K562 (cell line): ENCODE measurements around the gene NET1. TPM values are rescaled to one million over a fixed set of nuclear protein-coding genes. Genes with fewer than 3 reads are reported as not detected.

ENCODE experiments used
- ATAC-seq: fragments of 200-7000 bp; cut with Tn5 transposase; 3 replicates; pipeline ENCODE4 v1.9.1; 2020; ENCODE audit warnings: moderate library complexity
- BruUV-seq: library from RNA; stranded (reverse); fragments of 400-500 nt; replicated peaks from 2 replicates; lab custom pipeline; 2021; lab: Mats Ljungman, UMichigan
- CTCF ChIA-PET: fragments of 300-600 bp; formaldehyde crosslinking; extraction: SDS; loops from one replicate; lab custom pipeline; 2021; ENCODE audit warnings: low intra/inter-chr PET ratio; lab: Yijun Ruan, JAX
- POLR2A ChIA-PET: fragments of 300-600, 350-650 bp; sonication (Branson Sonifier 250); formaldehyde crosslinking; extraction: SDS; loops from one replicate; lab custom pipeline; 2021; ENCODE audit warnings: antibody characterized with exemption, inconsistent platforms; lab: Yijun Ruan, JAX
- DNase-seq, 4 experiments: peaks; one replicate each; pipeline versions ENCODE4 v3.0.0 to v3.0.0-alpha.2; 2011 to 2018; ENCODE audit warnings: low spot score in 3 of 4, mixed read lengths in 3 of 4; ENCODE audit errors: extremely low read depth in 1 of 4
- FAIRE-seq: peaks from 2 replicates; lab custom pipeline; 2011; peaks lifted over from hg19 to GRCh38; lab: Jason Lieb, UNC
- H2AFZ ChIP-seq: 2 replicates; pipeline ENCODE4 v1.6.0; 2011; ENCODE audit warnings: low read depth, low read length, control low read depth, inconsistent platforms
- H3K27ac ChIP-seq: fragments of 200-600 bp; 3 replicates; pipeline ENCODE4 v1.8.0; 2011; ENCODE audit warnings: low read depth, mild to moderate bottlenecking, control low read depth, inconsistent platforms, low read length, moderate library complexity, mixed read lengths; ENCODE audit errors: extremely low read depth
- H3K27me3 ChIP-seq, 2 experiments: fragments of 300-600 bp in 1 of 2; 2 replicates in 1 of 2; 3 replicates in 1 of 2; pipeline versions ENCODE4 v1.6.0 to v1.8.0; 2011; ENCODE audit warnings: inconsistent platforms in 2 of 2, low read length in 2 of 2, mild to moderate bottlenecking in 1 of 2, mixed read lengths in 1 of 2, moderate library complexity in 1 of 2; ENCODE audit not compliant: control insufficient read depth in 2 of 2, insufficient read depth in 2 of 2
- H3K36me3 ChIP-seq: fragments of 300-600 bp; 3 replicates; pipeline ENCODE4 v1.8.0; 2011; ENCODE audit warnings: mild to moderate bottlenecking, low read length, inconsistent platforms; ENCODE audit not compliant: control insufficient read depth, insufficient read depth
- H3K4me1 ChIP-seq, 2 experiments: fragments of 200-600 bp in 1 of 2; replicated peaks in 1 of 2; 2 replicates in 1 of 2; 3 replicates in 1 of 2; pipeline versions ENCODE4 v1.5.1 to v1.8.0; 2011; ENCODE audit warnings: inconsistent platforms in 2 of 2, low read length in 2 of 2, mild to moderate bottlenecking in 1 of 2, mixed read lengths in 1 of 2, moderate library complexity in 1 of 2; ENCODE audit not compliant: control insufficient read depth in 2 of 2, insufficient read depth in 2 of 2
- H3K4me2 ChIP-seq: 2 replicates; pipeline ENCODE4 v1.6.1; 2011; ENCODE audit warnings: low read length, control low read depth, inconsistent platforms, mixed read lengths; ENCODE audit not compliant: insufficient read depth
- H3K4me3 ChIP-seq: fragments of 200-600 bp; sonication (generic), shearing (Covaris generic); 2 replicates; pipeline ENCODE4 v1.5.1; 2016; ENCODE audit warnings: control low read depth, inconsistent platforms
- H3K79me2 ChIP-seq: fragments of 200-600 bp; 3 replicates; pipeline ENCODE4 v1.8.0; 2011; ENCODE audit warnings: low read length, inconsistent platforms; ENCODE audit not compliant: control insufficient read depth, insufficient read depth
- H3K9ac ChIP-seq, 2 experiments: 2 replicates each; pipeline versions ENCODE4 v1.6.0 to v1.6.1; 2011; ENCODE audit warnings: low read depth in 2 of 2, low read length in 2 of 2, control low read depth in 1 of 2, inconsistent platforms in 1 of 2, mild to moderate bottlenecking in 1 of 2, mixed read lengths in 1 of 2; ENCODE audit not compliant: insufficient read depth in 1 of 2
- H3K9me1 ChIP-seq: one replicate; pipeline ENCODE4 v1.6.0; 2011; ENCODE audit warnings: inconsistent platforms, mild to moderate bottlenecking, low read length, moderate library complexity; ENCODE audit not compliant: control insufficient read depth, insufficient read depth
- H3K9me3 ChIP-seq: replicated peaks from 2 replicates; pipeline ENCODE4 v1.5.1; 2011; ENCODE audit warnings: low read depth, low read length, inconsistent platforms; ENCODE audit not compliant: control insufficient read depth, insufficient read depth
- H4K20me1 ChIP-seq: replicated peaks from 2 replicates; pipeline ENCODE4 v1.6.1; 2011; ENCODE audit warnings: low read length, inconsistent platforms, mixed read lengths; ENCODE audit not compliant: control insufficient read depth, insufficient read depth
- ASH1L ChIP-seq: fragments of 450-650 bp; IDR thresholded peaks from 2 replicates; pipeline ENCODE4 v1.6.1; 2018; ENCODE audit warnings: borderline replicate concordance, mild to moderate bottlenecking, low read depth; ENCODE audit not compliant: partially characterized antibody
- BRD9 ChIP-seq: fragments of 450-650 bp; IDR thresholded peaks from 2 replicates; pipeline ENCODE4 v1.6.1; 2018; ENCODE audit warnings: low read depth; ENCODE audit not compliant: partially characterized antibody
- FOXA3 ChIP-seq, 2 experiments: fragments of 450-650 bp in 1 of 2; sonication (generic) in 1 of 2; formaldehyde crosslinking; IDR thresholded peaks in 1 of 2; conservative IDR thresholded peaks in 1 of 2; 2 replicates each; pipeline versions ENCODE4 v1.4.0 to v1.8.0; 2020 to 2022; ENCODE audit warnings: mild to moderate bottlenecking in 2 of 2, missing genetic modification reagents in 1 of 2
- MAFG ChIP-seq: fragments of 450-650 bp; conservative IDR thresholded peaks from 2 replicates; pipeline ENCODE4 v1.6.1; 2016; ENCODE audit warnings: missing genetic modification characterization, missing compliant biosample characterization
- MCM2 ChIP-seq: fragments of 450-650 bp; IDR thresholded peaks from 2 replicates; pipeline ENCODE4 v1.6.1; 2017; ENCODE audit warnings: low read depth, mild to moderate bottlenecking
- NFRKB ChIP-seq: fragments of 450-650 bp; IDR thresholded peaks from 2 replicates; pipeline ENCODE4 v1.6.1; 2016; ENCODE audit warnings: low read depth
- SLC30A9 ChIP-seq: fragments of 250-450 bp; sonication (Bioruptor Pico); IDR thresholded peaks from 2 replicates; pipeline ENCODE4 v1.8.0; 2022; ENCODE audit warnings: mild to moderate bottlenecking, moderate library complexity
- SPI1 ChIP-seq: IDR thresholded peaks from 2 replicates; pipeline ENCODE4 v1.6.1; 2011; ENCODE audit warnings: low read depth, low read length, control low read depth, borderline replicate concordance
- SRSF1 ChIP-seq: fragments of 200-400 bp; formaldehyde crosslinking; IDR thresholded peaks from 2 replicates; pipeline ENCODE4 v1.6.1; 2017; ENCODE audit warnings: mild to moderate bottlenecking, low read depth, low read length, moderate library complexity
- TCF15 ChIP-seq: fragments of 250-450 bp; sonication (Bioruptor Pico); IDR thresholded peaks from 2 replicates; pipeline ENCODE4 v1.8.0; 2022; ENCODE audit warnings: moderate library complexity, mild to moderate bottlenecking, inconsistent platforms
- VEZF1 ChIP-seq: fragments of 200-800 bp; sonication (Bioruptor generic); IDR thresholded peaks from 2 replicates; pipeline ENCODE4 v1.6.1; 2017; ENCODE audit warnings: missing genetic modification characterization, missing compliant biosample characterization
- ZFPM2 ChIP-seq: fragments of 250-450 bp; sonication (Bioruptor Pico); IDR thresholded peaks from 2 replicates; pipeline ENCODE4 v1.5.1; 2022; ENCODE audit warnings: mild to moderate bottlenecking
- WGBS: fragments of 100-300 bp; shearing (Covaris generic); methylation state at CpG from one replicate; pipeline ENCODE4 v1.1.6; 2016; ENCODE audit warnings: low coverage, mixed read lengths; ENCODE audit not compliant: insufficient coverage; ENCODE audit errors: missing lambda C conversion rate; 5-methylcytosine and 5-hydroxymethylcytosine counted together
- in situ Hi-C: fragments of 300-500 bp; cut with MboI; formaldehyde crosslinking; loops from 4 replicates; pipeline ENCODE4 v1.15.0; 2018; ENCODE audit warnings: inconsistent platforms, mixed read lengths
- intact Hi-C: fragments of 100-400 bp; cut with micrococcal nuclease; formaldehyde crosslinking; loops from 2 replicates; pipeline ENCODE4 v1.14.2; 2022
- polyA plus RNA-seq, 8 experiments: library from polyadenylated mRNA; depleted of rRNA in 4 of 8; stranded (reverse) in 5 of 8; unstranded in 3 of 8; fragments of >200 nt; fragmentation: Nextera tagmentation in 2 of 8; fragmentation: Illumina TruSeq in 1 of 8; extraction: Ambion mirVana in 2 of 8; extraction: Trizol in 1 of 8; gene quantifications; 2 replicates each; pipeline versions ENCODE4 v1.2.1 to v1.2.3, GENCODE V29; 2011 to 2014; ENCODE audit warnings: inconsistent platforms in 1 of 8, missing spikeins in 1 of 8
- total RNA-seq, 7 experiments: library from RNA; depleted of rRNA in 6 of 7; stranded (reverse); fragments of >200 nt in 6 of 7; fragmentation: Illumina TruSeq in 2 of 7; extraction: Trizol in 2 of 7; gene quantifications; 2 replicates each; pipeline versions ENCODE4 v1.2.1 to v1.2.3, GENCODE V29; 2011 to 2021; ENCODE audit warnings: low replicate concordance in 1 of 7

The NET1 gene
- total and polyA plus RNA-seq, 9 of the 15 experiments (the other 6 are each of a cell fraction or from before 2014, with no cell fraction given) = 47.4 to 258 (median 106) TPM

GRCh38 chr10:5490698-5491464, 78.5 kb downstream of the NET1 start:
- no peak for TF ChIP-seq MAFG (tag)
- TF ChIP-seq SPI1 = peak; percentile 74; the same call in 1 of the 2 replicates
- TF ChIP-seq SRSF1 = no peak
- no peaks in the 10 kb centered on the region for H4K20me1 ChIP-seq
- ChIA-PET POLR2A (interaction anchor here (0.8 to 1.8 kb wide), 2 partner anchors 9 to 29 kb away, joined by 3 to 8 read pairs; partner anchors contain the start of gene CALML5), CTCF (no interaction called here)
- peak overlapping the region; percentile 54 for H2AFZ ChIP-seq
- H3K79me2 ChIP-seq = peaks cover 26% of the 10 kb centered on the region
- FAIRE-seq (no peak), DNase-seq (no peak), ATAC-seq (no peak)
- peaks cover 10 to 46% of the 10 kb centered on the region in 2 experiments; a peak in 4 of 5 replicates for H3K4me1 ChIP-seq
- H3K9me3 ChIP-seq = no peaks in the 10 kb centered on the region
- BruUV-seq = no TSS peak
- no peak overlapping the region for H3K4me3 ChIP-seq
- no peaks in the 10 kb centered on the region for H3K9me1 ChIP-seq
- H3K36me3 ChIP-seq = no peaks in the 10 kb centered on the region
- no peaks in the 10 kb centered on the region for H3K27me3 ChIP-seq
- H3K4me2 ChIP-seq = no peak overlapping the region
- intact Hi-C loops = no loop called here
- 61% methylated on average over 9 of the region's 10 CpGs for WGBS
- H3K9ac ChIP-seq = peak overlapping the region in 1 of 2 experiments; percentile 38; a peak in 1 of 4 replicates
- H3K27ac ChIP-seq = no peak overlapping the region
- in situ Hi-C loops = no loop called here

- FAIRE-seq (no peak), ATAC-seq (no peak), DNase-seq (no peak)
- H3K4me1 ChIP-seq = peaks cover 15 to 43% of the 10 kb centered on the region in 2 experiments
- no peak overlapping the region for H3K4me3 ChIP-seq
- H3K9me1 ChIP-seq = no peaks in the 10 kb centered on the region
- no peak overlapping the region for H3K27ac ChIP-seq
- intact Hi-C loops = no loop called here
- H3K9me3 ChIP-seq = no peaks in the 10 kb centered on the region
- H4K20me1 ChIP-seq = no peaks in the 10 kb centered on the region
- H3K36me3 ChIP-seq = no peaks in the 10 kb centered on the region
- no peaks in the 10 kb centered on the region for H3K27me3 ChIP-seq
- BruUV-seq = no TSS peak
- H2AFZ ChIP-seq = 0 out of 2 replicates have a peak overlapping the region, but pooled peaks have one; percentile 19
- WGBS = 66% methylated on average over 7 of the region's 7 CpGs
- ChIA-PET POLR2A (interaction anchor here (1.8 kb wide), 1 partner anchor 8 kb away, joined by 8 read pairs; the partner anchor contains the start of gene CALML5), CTCF (no interaction called here)
- peak overlapping the region in 1 of 2 experiments; percentile 5; a peak in 2 of 4 replicates for H3K9ac ChIP-seq
- H3K4me2 ChIP-seq = no peak overlapping the region
- in situ Hi-C loops = no loop called here
- peaks cover 20% of the 10 kb centered on the region for H3K79me2 ChIP-seq
- TF ChIP-seq MCM2 (no peak), BRD9 (no peak), TCF15 (CRISPR knock-in tag) (no peak), SLC30A9 (CRISPR knock-in tag) (no peak), FOXA3 (CRISPR knock-in tag; conservative IDR thresholded peaks at IDR 0.05 in 1 of 2, IDR thresholded peaks at IDR 0.05 in 1 of 2) (no peak), VEZF1 (no peak), ZFPM2 (no peak), ASH1L (no peak), NFRKB (no peak)
Observed at GRCh38 chr10:5491477-5491876, 79.1 kb downstream of the NET1 start.
